ENCODE measurements around the gene OR2T6. TPM values are rescaled to one million over a fixed set of nuclear protein-coding genes. Genes with fewer than 3 reads are reported as not detected.
"Not testable (repeated sequence)": the region's sequence is repeated elsewhere in the genome, so short reads cannot be mapped to it uniquely, and the experiment has no call there.

Gene OR2T6
- polyA plus RNA-seq, 1 donor, result not detected

DNA sequence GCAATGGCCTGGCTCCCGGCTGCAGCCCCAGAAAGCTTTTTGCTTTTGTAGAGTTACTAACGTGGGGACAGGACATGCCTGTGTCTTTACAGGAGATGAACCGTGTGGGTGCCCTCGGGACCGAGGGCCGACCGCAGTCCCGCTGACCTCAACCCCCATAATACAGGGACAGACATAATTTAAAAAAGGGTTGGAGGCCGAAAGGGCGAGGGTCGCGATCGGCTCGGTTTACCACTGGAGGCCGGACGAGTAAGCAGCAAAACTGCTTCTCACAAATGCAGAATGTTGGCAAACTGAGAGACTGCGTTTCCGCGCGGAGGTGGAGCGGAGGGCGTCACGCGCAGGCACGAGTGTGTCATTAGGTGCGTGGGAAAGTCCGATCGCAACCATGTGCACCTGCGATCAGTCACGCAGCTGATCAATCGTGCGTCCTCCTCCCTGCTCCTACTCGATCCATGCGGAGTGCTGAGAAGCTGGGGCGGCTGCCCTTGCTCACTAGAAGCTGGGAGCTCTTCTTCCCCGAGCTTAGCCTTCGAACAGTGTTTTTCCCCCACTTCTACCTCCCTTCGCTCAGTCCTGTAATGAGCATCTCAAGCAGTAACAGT, 58.4 kb downstream of the OR2T6 start:
- DNase-seq, result not testable (repeated sequence)

DNA sequence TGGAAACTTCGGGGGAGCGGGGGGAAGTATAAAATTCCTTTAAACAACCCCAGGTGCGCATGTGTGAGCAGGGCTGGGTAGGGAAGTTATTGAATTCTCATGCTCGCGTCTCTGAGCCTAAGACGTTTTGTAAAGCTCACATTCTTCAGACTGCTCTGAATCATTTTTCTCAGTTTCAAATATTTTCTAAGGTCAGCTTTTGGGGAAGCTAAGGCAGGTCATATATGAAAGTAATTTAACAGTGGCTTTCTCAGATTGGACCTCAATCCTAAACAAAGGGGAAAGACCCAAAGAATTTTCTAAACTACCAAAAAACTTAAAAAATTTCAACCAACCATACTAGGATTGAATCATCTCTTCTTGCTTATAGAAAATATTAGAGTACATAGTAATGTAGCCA, 59.4 kb downstream of the OR2T6 start:
- DNase-seq, result not testable (repeated sequence)

DNA sequence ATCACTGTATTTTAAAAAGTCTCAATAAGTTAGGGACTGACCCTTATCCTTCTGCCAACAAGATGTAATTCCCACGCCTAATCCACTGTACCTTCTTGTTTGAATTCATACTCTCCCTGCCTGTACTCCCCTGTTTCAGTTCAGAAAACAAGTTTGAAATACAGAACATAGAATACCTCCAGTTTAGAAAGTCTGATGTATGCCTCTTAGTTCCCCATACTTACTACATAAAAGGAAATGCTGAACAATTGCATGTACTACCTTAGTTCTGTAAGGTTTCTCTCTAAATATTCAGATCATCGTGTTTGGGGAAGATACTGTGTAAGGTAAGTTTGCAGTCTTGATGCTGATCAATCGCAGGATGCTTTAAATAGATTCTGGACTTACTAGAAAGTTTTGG, 60.8 kb downstream of the OR2T6 start:
- DNase-seq, result not testable (repeated sequence)

- DNase-seq, result not testable (repeated sequence)
Measured at GRCh38 chr1:248438668-248439067, 63.1 kb downstream of the OR2T6 start.

DNA sequence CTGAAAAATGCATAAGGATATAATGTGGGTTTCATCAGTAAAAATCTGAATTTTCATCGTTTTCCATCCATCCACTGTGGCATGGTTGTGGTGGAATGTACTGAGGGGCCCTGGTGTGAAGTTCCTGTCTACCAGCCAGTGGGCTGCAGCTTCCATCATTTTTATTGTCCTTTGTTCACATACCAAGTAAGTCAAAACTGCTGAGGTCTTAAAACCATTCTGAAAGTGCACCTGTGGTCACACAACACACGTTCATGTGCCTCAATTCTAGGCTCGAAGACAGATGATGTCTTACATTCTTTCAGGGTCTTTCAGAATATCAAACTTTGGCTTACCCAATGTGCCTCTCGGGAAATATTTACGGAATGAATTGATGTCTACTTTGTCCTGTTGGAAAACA, 63.7 kb downstream of the OR2T6 start:
- DNase-seq, result not testable (repeated sequence)

Other genes with a start within 250 kb of the OR2T6 start
- gene OR2M5, start 230.6 kb upstream of the OR2T6 start, polyA plus RNA-seq (ENCODE audit: insufficient read length), result not detected
- gene OR2M2, start 200.9 kb upstream of the OR2T6 start, polyA plus RNA-seq (ENCODE audit: insufficient read length), result not detected
- gene OR2M3, start 178.5 kb upstream of the OR2T6 start, polyA plus RNA-seq (ENCODE audit: insufficient read length), result 0.03 TPM
- not detected for gene OR2M4, start 144.3 kb upstream of the OR2T6 start, polyA plus RNA-seq (ENCODE audit: insufficient read length)
- not detected for gene OR2T33, start 97.8 kb upstream of the OR2T6 start, polyA plus RNA-seq (ENCODE audit: insufficient read length)
- gene OR2T12, start 72.3 kb upstream of the OR2T6 start, polyA plus RNA-seq (ENCODE audit: insufficient read length), result not detected
- gene OR2M7, start 51.2 kb upstream of the OR2T6 start, polyA plus RNA-seq (ENCODE audit: insufficient read length), result not detected
- not detected for gene OR14C36, start 27.0 kb upstream of the OR2T6 start, polyA plus RNA-seq (ENCODE audit: insufficient read length)
- gene OR2T4, start 14.1 kb upstream of the OR2T6 start, polyA plus RNA-seq (ENCODE audit: insufficient read length), result not detected
- gene OR2T1, start 27.3 kb downstream of the OR2T6 start, polyA plus RNA-seq (ENCODE audit: insufficient read length), result not detected
- not detected for gene OR2T2, start 69.9 kb downstream of the OR2T6 start, polyA plus RNA-seq (ENCODE audit: insufficient read length)
- not detected for gene OR2T3, start 97.6 kb downstream of the OR2T6 start, polyA plus RNA-seq (ENCODE audit: insufficient read length)
- gene OR2T5, start 112.8 kb downstream of the OR2T6 start, polyA plus RNA-seq (ENCODE audit: insufficient read length), result not detected
- not detected for gene OR2G6, start 132.3 kb downstream of the OR2T6 start, polyA plus RNA-seq (ENCODE audit: insufficient read length)
- not detected for gene OR2T29, start 187.0 kb downstream of the OR2T6 start, polyA plus RNA-seq (ENCODE audit: insufficient read length)
- not detected for gene OR2T34, start 199.0 kb downstream of the OR2T6 start, polyA plus RNA-seq (ENCODE audit: insufficient read length)
- not detected for gene OR2T10, start 222.0 kb downstream of the OR2T6 start, polyA plus RNA-seq (ENCODE audit: insufficient read length)